ENCODE measurements around the gene ARRDC3.

- TF ChIP-seq CTCF (IDR thresholded peaks at IDR 0.05) (no peak), POLR2A (IDR thresholded peaks at IDR 0.05; ENCODE audit: low read depth) (no peak), EP300 (IDR thresholded peaks at IDR 0.05) (no peak)
Observed at GRCh38 chr5:91383956-91384300, 811 bp upstream of the ARRDC3 start.
